ENCODE data around the gene DYRK1B. TPM values are rescaled to one million over a fixed set of nuclear protein-coding genes. Genes with fewer than 3 reads are reported as not detected.

Gene DYRK1B
- polyA plus RNA-seq, 1 experiment: 8.4 TPM

DNA sequence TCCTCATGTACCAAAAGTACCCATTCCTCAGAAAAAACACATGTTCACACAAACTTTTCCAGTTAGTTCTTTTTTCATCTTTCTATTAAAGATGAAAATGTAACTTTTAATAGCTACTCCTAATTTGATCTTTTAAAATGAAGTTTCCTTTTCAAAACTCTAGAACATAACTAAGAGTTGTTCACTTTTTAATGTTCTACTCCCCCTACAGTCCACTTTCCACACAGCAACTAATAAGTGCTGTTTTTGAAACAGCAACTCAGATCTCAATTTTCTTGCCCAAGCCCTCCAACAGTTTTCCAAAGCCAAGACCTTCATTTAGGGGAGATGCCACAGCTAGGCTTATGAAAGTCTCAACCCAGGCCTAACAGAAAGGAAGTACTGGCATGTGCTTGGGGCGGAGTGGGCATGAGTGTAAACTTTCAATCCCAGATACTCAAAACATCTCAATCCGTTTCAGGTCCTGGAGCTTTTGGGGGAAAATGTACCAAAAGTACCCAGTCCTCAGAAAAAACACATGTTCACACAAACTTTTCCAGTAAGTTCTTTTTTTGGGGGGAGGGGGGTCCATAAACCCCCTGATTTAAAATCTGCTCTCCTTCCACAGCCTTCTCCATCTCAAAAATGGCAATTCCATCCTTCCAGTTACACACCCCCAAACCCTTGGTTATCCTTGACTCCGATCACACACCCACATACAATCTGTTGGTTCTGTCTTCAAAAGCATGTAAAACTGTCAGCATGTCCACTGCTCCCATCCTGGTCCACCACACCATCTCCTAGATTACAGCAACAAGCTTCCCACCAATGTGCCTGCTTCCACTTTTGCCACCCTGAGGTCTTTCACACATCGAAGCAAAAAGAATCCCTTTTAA is 10.2 kb upstream of the DYRK1B start:
- H3K36me3 ChIP-seq (ENCODE audit: control insufficient read depth, insufficient read depth, low read length): peaks cover 6% of the 10 kb centered on the region; the same call in 1 of the 2 replicates
- no peak overlapping the region for H3K4me3 ChIP-seq (ENCODE audit: low read depth, low read length)
- CTCF ChIA-PET: interaction anchor here (0.6 to 7.8 kb wide), 25 partner anchors 8 to 1395 kb away, joined by 3 to 104 read pairs (median 5); partner anchors contain the start of genes DYRK1B, PSMC4 and ZNF780A
- POLR2A ChIA-PET: no interaction called here
- H3K27me3 ChIP-seq (ENCODE audit: control insufficient read depth, insufficient read depth, low read length): no peaks in the 10 kb centered on the region
- no peak for DNase-seq (ENCODE audit: low read depth)
- TF ChIP-seq CTCF (IDR thresholded peaks at IDR 0.05; ENCODE audit: insufficient read depth, low read depth, low read length): peak; percentile 74

DNA sequence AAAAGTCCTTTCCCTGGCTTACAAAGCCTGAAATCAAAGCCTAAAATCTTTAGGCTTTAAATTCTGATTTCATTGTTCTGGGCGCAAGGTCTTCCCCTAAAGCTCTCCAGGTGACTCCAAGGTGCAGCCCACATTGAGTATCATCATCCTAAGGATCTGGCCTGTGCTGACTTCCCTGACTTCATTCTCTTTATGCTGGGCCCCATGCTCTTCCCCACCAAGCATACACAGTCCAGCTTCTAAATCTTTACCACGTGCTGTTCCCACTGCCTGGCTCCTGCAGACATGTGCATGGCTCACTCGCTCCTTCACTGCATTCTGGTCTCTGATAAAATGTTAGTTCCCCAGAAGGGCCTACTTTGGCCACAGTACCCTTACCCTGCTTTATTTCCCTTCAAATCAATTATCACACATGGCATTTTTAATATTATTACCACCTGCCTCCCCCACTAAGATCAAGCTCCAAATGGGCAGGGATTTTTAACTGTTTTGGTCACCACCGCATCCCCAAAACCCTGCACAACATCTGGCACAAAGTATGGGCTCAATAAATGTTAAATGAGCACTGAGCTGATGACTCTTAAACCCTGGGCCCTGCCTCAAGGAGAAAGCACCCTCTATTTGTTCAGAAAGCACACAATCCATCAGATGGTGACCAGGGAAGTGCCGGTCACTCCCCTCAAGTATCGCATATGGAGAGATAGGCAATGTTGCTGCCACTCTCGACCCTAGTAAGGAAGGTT is 8.9 kb upstream of the DYRK1B start:
- Histone ChIP-seq H3K4me3 (ENCODE audit: low read depth, low read length) (no peak overlapping the region), H3K36me3 (ENCODE audit: control insufficient read depth, insufficient read depth, low read length) (peaks cover 15% of the 10 kb centered on the region), H3K27me3 (ENCODE audit: control insufficient read depth, insufficient read depth, low read length) (no peaks in the 10 kb centered on the region)
- no peak for DNase-seq (ENCODE audit: low read depth)
- ChIA-PET CTCF (interaction anchor here (1.0 to 7.8 kb wide), 21 partner anchors 9 to 248 kb away, joined by 3 to 104 read pairs (median 6); partner anchors contain the start of genes DYRK1B, PSMC4 and ZNF780A), POLR2A (no interaction called here)
- TF ChIP-seq CTCF (IDR thresholded peaks at IDR 0.05; ENCODE audit: insufficient read depth, low read depth, low read length): no peak

DNA sequence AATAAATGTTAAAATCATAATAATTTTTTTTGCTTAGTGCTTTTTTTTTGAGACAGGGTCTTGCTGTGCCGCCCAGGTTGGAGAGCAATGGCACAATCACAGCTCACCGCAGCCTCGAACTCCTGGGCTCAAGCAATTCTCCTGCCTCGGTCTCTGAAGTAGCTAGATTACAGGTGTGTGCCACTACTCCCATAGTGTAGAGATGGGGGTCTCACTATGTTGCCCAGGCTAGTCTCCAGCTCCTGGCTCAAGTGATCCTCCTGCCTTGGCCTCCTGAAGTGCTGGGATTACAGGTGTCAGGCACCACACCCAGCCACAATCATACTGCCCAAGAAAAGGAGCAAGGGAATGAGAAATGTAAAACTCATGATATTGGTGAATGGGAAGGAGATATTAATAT is 7.1 kb upstream of the DYRK1B start:
- Histone ChIP-seq H3K27me3 (ENCODE audit: control insufficient read depth, insufficient read depth, low read length) (no peaks in the 10 kb centered on the region), H3K4me3 (ENCODE audit: low read depth, low read length) (no peak overlapping the region), H3K36me3 (ENCODE audit: control insufficient read depth, insufficient read depth, low read length) (peaks cover 22% of the 10 kb centered on the region)
- TF ChIP-seq CTCF (IDR thresholded peaks at IDR 0.05; ENCODE audit: insufficient read depth, low read depth, low read length): no peak
- ChIA-PET POLR2A (interaction anchor here (1.4 kb wide), 1 partner anchor 130 kb away, joined by 4 read pairs; the partner anchor contains the start of gene PSMC4), CTCF (interaction anchor here (1.0 to 7.8 kb wide), 6 partner anchors 8 to 299 kb away, joined by 3 to 104 read pairs (median 26); partner anchors contain the start of gene DYRK1B)
- DNase-seq (ENCODE audit: low read depth): no peak

- ChIA-PET POLR2A (interaction anchor here (1.4 kb wide), 1 partner anchor 130 kb away, joined by 4 read pairs; the partner anchor contains the start of gene PSMC4), CTCF (interaction anchor here (4.5 to 7.8 kb wide), 3 partner anchors 14 to 51 kb away, joined by 18 to 104 read pairs (median 46); no protein-coding TSS in a partner anchor)
- Histone ChIP-seq H3K27me3 (ENCODE audit: control insufficient read depth, insufficient read depth, low read length) (no peaks in the 10 kb centered on the region), H3K36me3 (ENCODE audit: control insufficient read depth, insufficient read depth, low read length) (peaks cover 22% of the 10 kb centered on the region), H3K4me3 (ENCODE audit: low read depth, low read length) (no peak overlapping the region)
- no peak for TF ChIP-seq CTCF (IDR thresholded peaks at IDR 0.05; ENCODE audit: insufficient read depth, low read depth, low read length)
- DNase-seq (ENCODE audit: low read depth): no peak
These were observed 6.5 kb upstream of the DYRK1B start for GRCh38 chr19:39840492-39840891.

All from BJ (cell line).